Measurements from ENCODE around the gene FAM24A.
"Not testable (repeated sequence)": the region's sequence is repeated elsewhere in the genome, so short reads cannot be mapped to it uniquely, and the experiment has no call there.

GRCh38 chr10:122903861-122904260, 6.5 kb upstream of the FAM24A start:
- TF ChIP-seq CTCF (IDR thresholded peaks at IDR 0.05 in 8 of 11, conservative IDR thresholded peaks at IDR 0.05 in 3 of 11); POLR2A (IDR thresholded peaks at IDR 0.05): not testable (repeated sequence)

All from spleen (tissue), 7 donors.